ENCODE data around the gene TGOLN2.
"Not testable (repeated sequence)": the region's sequence is repeated elsewhere in the genome, so short reads cannot be mapped to it uniquely, and the experiment has no call there.

The TGOLN2 gene

GRCh38 chr2:85354286-85355072 lies 26.7 kb upstream of the TGOLN2 start, which contains the start of the genes ELMOD3 and RETSAT:
ELMOD3 (plus strand) TSS chr2:85354769; CDS start chr2:85357199, 2,430 bp downstream.
RETSAT (minus strand) TSS chr2:85354528; CDS start chr2:85354507, 21 bp downstream.
- H3K4me1 Mint-ChIP-seq = peaks cover 50% of the 10 kb centered on the region
- H3K9me3 Mint-ChIP-seq = no peaks in the 10 kb centered on the region
- DNase-seq (ENCODE audit: low spot score in 2 of 2) (peak; percentile 93 to 98), ATAC-seq (replicated peaks; ENCODE audit: extremely low read depth, poor library complexity, severe bottlenecking) (peak; percentile 99)
- peak within 1 kb of the TSS; percentile 97 for H3K27ac Mint-ChIP-seq (ENCODE audit: low read depth)
- peaks cover 41% of the 10 kb centered on the region for H3K36me3 Mint-ChIP-seq (ENCODE audit: insufficient read depth)
- peak within 1 kb of the TSS; percentile 92 for H3K4me3 Mint-ChIP-seq
- no peaks in the 10 kb centered on the region for H3K27me3 Mint-ChIP-seq

DNA sequence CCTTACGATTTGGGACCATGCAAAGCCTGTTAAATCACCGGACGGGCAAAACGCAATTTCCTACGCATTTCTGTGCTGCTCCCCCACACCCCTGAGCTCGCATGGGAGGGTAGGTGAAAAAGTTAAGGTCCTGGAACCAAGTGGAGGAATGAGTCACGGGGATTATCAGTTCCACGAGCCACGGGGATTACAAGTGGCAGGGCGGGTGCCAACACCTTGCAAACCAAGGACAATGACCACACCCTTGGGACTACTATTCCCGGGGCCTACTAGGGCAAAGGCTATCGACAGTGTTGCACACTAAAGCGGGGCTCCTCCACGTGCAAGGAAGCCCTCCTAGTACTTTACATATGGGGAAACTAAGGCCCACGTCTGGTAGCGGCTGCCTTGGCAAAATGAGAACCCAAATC lies 26.1 kb upstream of the TGOLN2 start:
- H3K4me3 Mint-ChIP-seq = peak overlapping the region; percentile 92
- peaks cover 42% of the 10 kb centered on the region for H3K36me3 Mint-ChIP-seq (ENCODE audit: insufficient read depth)
- no peaks in the 10 kb centered on the region for H3K27me3 Mint-ChIP-seq
- H3K9me3 Mint-ChIP-seq = no peaks in the 10 kb centered on the region
- H3K27ac Mint-ChIP-seq (ENCODE audit: low read depth) = peak overlapping the region; percentile 97
- no peak for ATAC-seq (replicated peaks; ENCODE audit: extremely low read depth, poor library complexity, severe bottlenecking)
- no peak for DNase-seq (ENCODE audit: low spot score in 2 of 2)
- H3K4me1 Mint-ChIP-seq = peaks cover 49% of the 10 kb centered on the region

GRCh38 chr2:85347599-85347998 lies 19.8 kb upstream of the TGOLN2 start:
- DNase-seq (ENCODE audit: low spot score in 2 of 2) (no peak), ATAC-seq (replicated peaks; ENCODE audit: extremely low read depth, poor library complexity, severe bottlenecking) (no peak)
- H3K27me3 Mint-ChIP-seq = no peaks in the 10 kb centered on the region
- no peak overlapping the region for H3K27ac Mint-ChIP-seq (ENCODE audit: low read depth)
- no peaks in the 10 kb centered on the region for H3K9me3 Mint-ChIP-seq
- peaks cover 16% of the 10 kb centered on the region for H3K4me1 Mint-ChIP-seq
- peaks cover 36% of the 10 kb centered on the region for H3K36me3 Mint-ChIP-seq (ENCODE audit: insufficient read depth)
- no peak overlapping the region for H3K4me3 Mint-ChIP-seq

GRCh38 chr2:85344356-85344954 lies 16.7 kb upstream of the TGOLN2 start:
- H3K4me1 Mint-ChIP-seq = peaks cover 5% of the 10 kb centered on the region
- no peak for ATAC-seq (replicated peaks; ENCODE audit: extremely low read depth, poor library complexity, severe bottlenecking)
- no peak for DNase-seq (ENCODE audit: low spot score in 2 of 2)
- H3K36me3 Mint-ChIP-seq (ENCODE audit: insufficient read depth) = peaks cover 23% of the 10 kb centered on the region
- no peaks in the 10 kb centered on the region for H3K9me3 Mint-ChIP-seq
- no peaks in the 10 kb centered on the region for H3K27me3 Mint-ChIP-seq
- H3K4me3 Mint-ChIP-seq = no peak overlapping the region
- no peak overlapping the region for H3K27ac Mint-ChIP-seq (ENCODE audit: low read depth)

- not testable (repeated sequence) for ATAC-seq (replicated peaks; ENCODE audit: extremely low read depth, poor library complexity, severe bottlenecking); H3K9me3 Mint-ChIP-seq; DNase-seq (ENCODE audit: low spot score in 2 of 2); H3K27me3 Mint-ChIP-seq; H3K4me3 Mint-ChIP-seq; H3K27ac Mint-ChIP-seq (ENCODE audit: low read depth); H3K4me1 Mint-ChIP-seq
- peaks cover 20% of the 10 kb centered on the region for H3K36me3 Mint-ChIP-seq (ENCODE audit: insufficient read depth)
Measured at GRCh38 chr2:85343207-85343895, 15.6 kb upstream of the TGOLN2 start.

DNA sequence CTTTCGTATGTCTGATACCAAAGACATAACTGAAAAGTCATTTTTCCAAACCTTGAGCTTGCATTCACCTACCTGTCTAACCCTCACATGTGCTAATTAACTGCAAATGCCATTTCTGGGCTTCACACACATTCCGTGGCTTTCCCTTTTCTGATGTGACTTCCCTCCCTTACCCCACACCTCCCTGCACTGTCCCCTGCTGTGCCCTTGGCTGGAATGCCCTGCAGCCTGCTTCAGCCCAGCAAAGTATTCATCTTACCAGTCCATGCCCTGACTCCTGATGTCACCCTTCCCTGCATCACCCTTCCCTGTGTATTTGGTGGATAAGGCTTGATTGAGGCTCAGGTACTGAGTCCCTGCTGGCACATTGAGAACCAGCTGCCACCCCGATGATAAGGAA lies 14.4 kb upstream of the TGOLN2 start:
- Mint-ChIP-seq H3K36me3 (ENCODE audit: insufficient read depth) (peaks cover 11% of the 10 kb centered on the region), H3K27ac (ENCODE audit: low read depth) (no peak overlapping the region), H3K4me1 (no peaks in the 10 kb centered on the region), H3K9me3 (no peaks in the 10 kb centered on the region), H3K4me3 (no peak overlapping the region), H3K27me3 (no peaks in the 10 kb centered on the region)
- DNase-seq (ENCODE audit: low spot score in 2 of 2) = no peak
- no peak for ATAC-seq (replicated peaks; ENCODE audit: extremely low read depth, poor library complexity, severe bottlenecking)

GRCh38 chr2:85341269-85342029 lies 13.7 kb upstream of the TGOLN2 start:
- no peak overlapping the region for H3K4me3 Mint-ChIP-seq
- no peaks in the 10 kb centered on the region for H3K27me3 Mint-ChIP-seq
- peaks cover 11% of the 10 kb centered on the region for H3K36me3 Mint-ChIP-seq (ENCODE audit: insufficient read depth)
- no peak for ATAC-seq (replicated peaks; ENCODE audit: extremely low read depth, poor library complexity, severe bottlenecking)
- H3K27ac Mint-ChIP-seq (ENCODE audit: low read depth) = no peak overlapping the region
- no peak for DNase-seq (ENCODE audit: low spot score in 2 of 2)
- H3K9me3 Mint-ChIP-seq = no peaks in the 10 kb centered on the region
- no peaks in the 10 kb centered on the region for H3K4me1 Mint-ChIP-seq

GRCh38 chr2:85340034-85340892 lies 12.5 kb upstream of the TGOLN2 start:
- Mint-ChIP-seq H3K36me3 (ENCODE audit: insufficient read depth) (peaks cover 11% of the 10 kb centered on the region), H3K4me1 (no peaks in the 10 kb centered on the region), H3K27me3 (no peaks in the 10 kb centered on the region), H3K9me3 (no peaks in the 10 kb centered on the region), H3K27ac (ENCODE audit: low read depth) (no peak overlapping the region), H3K4me3 (no peak overlapping the region)
- DNase-seq (ENCODE audit: low spot score in 2 of 2) (no peak), ATAC-seq (replicated peaks; ENCODE audit: extremely low read depth, poor library complexity, severe bottlenecking) (no peak)

DNA sequence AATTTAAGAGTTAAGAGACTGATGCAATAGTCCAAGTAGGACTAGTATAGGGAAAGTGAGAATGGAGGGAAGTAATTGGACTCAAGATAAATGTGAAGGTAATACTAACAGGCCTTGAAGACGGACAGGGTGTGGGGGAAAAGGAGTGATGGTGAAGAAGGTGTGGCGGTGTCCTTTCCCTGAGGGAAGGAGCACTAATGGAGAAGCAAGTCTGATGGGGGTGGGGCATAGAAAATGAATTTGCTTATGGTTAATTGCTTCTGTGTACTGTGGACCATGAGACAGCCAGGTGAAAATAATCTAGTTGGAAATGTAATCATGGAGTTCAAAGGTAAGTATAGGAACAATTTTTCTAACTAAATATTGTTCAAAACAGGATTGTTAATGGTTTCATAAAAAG lies 7.1 kb upstream of the TGOLN2 start:
- Mint-ChIP-seq H3K27me3 (no peaks in the 10 kb centered on the region), H3K36me3 (ENCODE audit: insufficient read depth) (peaks cover 2% of the 10 kb centered on the region), H3K4me1 (no peaks in the 10 kb centered on the region), H3K27ac (ENCODE audit: low read depth) (no peak overlapping the region), H3K4me3 (no peak overlapping the region), H3K9me3 (no peaks in the 10 kb centered on the region)
- ATAC-seq (replicated peaks; ENCODE audit: extremely low read depth, poor library complexity, severe bottlenecking) = no peak
- no peak for DNase-seq (ENCODE audit: low spot score in 2 of 2)

GRCh38 chr2:85333877-85334276 lies 6.1 kb upstream of the TGOLN2 start:
- not testable (repeated sequence) for H3K4me1 Mint-ChIP-seq, H3K9me3 Mint-ChIP-seq, H3K4me3 Mint-ChIP-seq

GRCh38 chr2:85330839-85331636 lies 3.2 kb upstream of the TGOLN2 start:
- peaks cover 30% of the 10 kb centered on the region for H3K4me1 Mint-ChIP-seq
- H3K9me3 Mint-ChIP-seq = no peaks in the 10 kb centered on the region
- peaks cover 29% of the 10 kb centered on the region for H3K36me3 Mint-ChIP-seq (ENCODE audit: insufficient read depth)
- H3K4me3 Mint-ChIP-seq = no peak overlapping the region
- H3K27me3 Mint-ChIP-seq = no peaks in the 10 kb centered on the region
- ATAC-seq (replicated peaks; ENCODE audit: extremely low read depth, poor library complexity, severe bottlenecking) (no peak), DNase-seq (ENCODE audit: low spot score in 2 of 2) (no peak)
- H3K27ac Mint-ChIP-seq (ENCODE audit: low read depth) = no peak overlapping the region

More at GRCh38 chr2:85333877-85334276, 6.1 kb upstream of the TGOLN2 start:
- not testable (repeated sequence) for H3K27me3 Mint-ChIP-seq; DNase-seq (ENCODE audit: low spot score in 2 of 2); H3K27ac Mint-ChIP-seq (ENCODE audit: low read depth); H3K36me3 Mint-ChIP-seq (ENCODE audit: insufficient read depth); ATAC-seq (replicated peaks; ENCODE audit: extremely low read depth, poor library complexity, severe bottlenecking)
